Hepatocyte (in vitro differentiated cells): Measurements from ENCODE around the gene HMOX1. TPM values are rescaled to one million over a fixed set of nuclear protein-coding genes. Genes with fewer than 3 reads are reported as not detected.

Source experiments
- DNase-seq: peaks from one replicate; pipeline ENCODE4 v3.0.0-alpha.2; 2016; ENCODE audit warnings: low spot score
- H2AFZ ChIP-seq: fragments of 200-600 bp; sonication (generic); 2 replicates; pipeline ENCODE4 v1.6.0; 2016; ENCODE audit warnings: antibody characterized with exemption, mild to moderate bottlenecking
- H3K27ac ChIP-seq: fragments of 200-600 bp; sonication (generic); 2 replicates; pipeline ENCODE4 v1.5.1; 2016; ENCODE audit warnings: mild to moderate bottlenecking
- H3K27me3 ChIP-seq: fragments of 200-600 bp; sonication (generic); 2 replicates; pipeline ENCODE4 v1.6.1; 2016
- H3K36me3 ChIP-seq: fragments of 200-600 bp; sonication (generic); replicated peaks from 2 replicates; pipeline ENCODE4 v1.5.1; 2016; ENCODE audit warnings: low read depth; ENCODE audit not compliant: insufficient read depth
- H3K4me1 ChIP-seq: fragments of 200-600 bp; sonication (generic); 2 replicates; pipeline ENCODE4 v1.5.1; 2016; ENCODE audit warnings: mild to moderate bottlenecking, moderate library complexity; ENCODE audit not compliant: insufficient read depth
- H3K4me2 ChIP-seq: fragments of 200-600 bp; sonication (generic); 2 replicates; pipeline ENCODE4 v1.6.0; 2016
- H3K4me3 ChIP-seq: fragments of 200-600 bp; sonication (generic); 2 replicates; pipeline ENCODE4 v1.5.1; 2016; ENCODE audit warnings: mild to moderate bottlenecking
- H3K79me2 ChIP-seq: fragments of 200-600 bp; sonication (generic); 2 replicates; pipeline ENCODE4 v1.6.0; 2017; ENCODE audit warnings: mild to moderate bottlenecking
- H3K9me2 ChIP-seq: fragments of 200-600 bp; sonication (generic); replicated peaks from 2 replicates; pipeline ENCODE4 v1.6.0; 2017; ENCODE audit warnings: mild to moderate bottlenecking; ENCODE audit not compliant: insufficient read depth
- H3K9me3 ChIP-seq: fragments of 200-600 bp; sonication (generic); 2 replicates; pipeline ENCODE4 v1.5.1; 2016; ENCODE audit warnings: low read depth, mild to moderate bottlenecking
- H4K20me1 ChIP-seq: fragments of 200-600 bp; sonication (generic); 2 replicates; pipeline ENCODE4 v1.6.0; 2016; ENCODE audit warnings: mild to moderate bottlenecking; ENCODE audit not compliant: insufficient read depth, poor library complexity, severe bottlenecking
- CTCF ChIP-seq: fragments of 200-600 bp; sonication (generic); IDR thresholded peaks from 2 replicates; pipeline ENCODE4 v1.5.1; 2016; ENCODE audit warnings: antibody characterized with exemption, mild to moderate bottlenecking; ENCODE audit not compliant: poor library complexity
- EZH2 ChIP-seq: fragments of 200-600 bp; sonication (generic); IDR thresholded peaks from 2 replicates; pipeline ENCODE4 v1.6.1; 2016; ENCODE audit warnings: antibody characterized with exemption, mild to moderate bottlenecking, borderline replicate concordance
- EZH2phosphoT487 ChIP-seq: fragments of 200-600 bp; sonication (generic); IDR thresholded peaks from one replicate; pipeline ENCODE4 v1.6.1; 2018; ENCODE audit warnings: antibody characterized with exemption, mild to moderate bottlenecking, low read depth, moderate library complexity; ENCODE audit not compliant: unreplicated experiment, severe bottlenecking
- WGBS: methylation state at CpG from one replicate; pipeline ENCODE4 v1.1.6; 2016; ENCODE audit warnings: low lambda C conversion rate; ENCODE audit errors: missing lambda C conversion rate; 5-methylcytosine and 5-hydroxymethylcytosine counted together
- polyA plus RNA-seq: library from polyadenylated mRNA; unstranded; fragments of >200 nt; fragmentation: Nextera tagmentation; extraction: Ambion mirVana; gene quantifications from 2 replicates; pipeline ENCODE4 v1.2.1, GENCODE V29; 2016
- total RNA-seq: library from RNA; depleted of rRNA; stranded (reverse); fragments of >200 nt; gene quantifications from 2 replicates; pipeline ENCODE4 v1.2.3, GENCODE V29; 2014

HMOX1 gene
- total and polyA plus RNA-seq, 2 experiments from 2014 or later: 43.8 to 58.6 TPM

GRCh38 chr22:35390933-35391332, 10.0 kb downstream of the HMOX1 start:
- WGBS: 91% methylated on average over 4 of the region's 5 CpGs
- H4K20me1 ChIP-seq: no peaks in the 10 kb centered on the region

DNA sequence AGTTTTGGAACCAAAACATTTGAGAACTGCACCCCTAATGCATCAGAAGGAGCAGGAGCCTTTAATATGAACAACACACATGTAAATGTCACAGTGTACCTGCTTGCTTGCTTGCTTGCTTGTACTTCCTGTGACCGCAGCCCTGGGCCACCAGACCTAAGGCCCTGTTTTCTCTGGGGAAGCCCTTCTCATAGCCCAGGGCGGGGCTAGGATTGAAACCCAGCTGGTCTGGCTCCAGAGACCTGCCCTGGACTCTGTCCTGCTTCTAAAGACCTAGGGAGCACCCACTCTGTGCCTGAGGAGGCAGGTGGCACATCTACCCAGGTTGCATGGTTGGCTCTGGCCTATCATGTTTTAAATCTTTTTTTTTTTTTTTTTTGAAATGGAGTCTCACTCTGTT, 11.5 kb downstream of the HMOX1 start:
- Histone ChIP-seq H3K9me3 (no peaks in the 10 kb centered on the region), H3K36me3 (no peaks in the 10 kb centered on the region), H2AFZ (no peak overlapping the region), H3K27ac (no peak overlapping the region), H4K20me1 (no peaks in the 10 kb centered on the region), H3K79me2 (no peaks in the 10 kb centered on the region), H3K4me2 (no peak overlapping the region), H3K4me1 (no peaks in the 10 kb centered on the region), H3K9me2 (no peaks in the 10 kb centered on the region), H3K4me3 (no peak overlapping the region), H3K27me3 (no peaks in the 10 kb centered on the region)
- 97% methylated on average over 2 of the region's 2 CpGs for WGBS
- TF ChIP-seq EZH2 (no peak), CTCF (no peak), EZH2phosphoT487 (no peak)
- no peak for DNase-seq

More at GRCh38 chr22:35390933-35391332, 10.0 kb downstream of the HMOX1 start:
- Histone ChIP-seq H3K4me1 (no peaks in the 10 kb centered on the region), H2AFZ (no peak overlapping the region), H3K4me3 (no peak overlapping the region), H3K9me2 (no peaks in the 10 kb centered on the region), H3K79me2 (no peaks in the 10 kb centered on the region), H3K4me2 (no peak overlapping the region), H3K36me3 (no peaks in the 10 kb centered on the region), H3K27me3 (no peaks in the 10 kb centered on the region), H3K27ac (no peak overlapping the region), H3K9me3 (no peaks in the 10 kb centered on the region)
- TF ChIP-seq CTCF (no peak), EZH2phosphoT487 (no peak), EZH2 (no peak)
- no peak for DNase-seq

GRCh38 chr22:35393116-35394010, 12.5 kb downstream of the HMOX1 start:
- no peaks in the 10 kb centered on the region for H4K20me1 ChIP-seq
- H3K27ac ChIP-seq: no peak overlapping the region
- H3K9me3 ChIP-seq: no peaks in the 10 kb centered on the region
- H3K4me1 ChIP-seq: no peaks in the 10 kb centered on the region
- TF ChIP-seq EZH2phosphoT487 (no peak), CTCF (no peak), EZH2 (no peak)
- H3K9me2 ChIP-seq: no peaks in the 10 kb centered on the region
- H2AFZ ChIP-seq: no peak overlapping the region
- H3K79me2 ChIP-seq: no peaks in the 10 kb centered on the region
- no peak overlapping the region for H3K4me2 ChIP-seq
- no peaks in the 10 kb centered on the region for H3K36me3 ChIP-seq
- H3K4me3 ChIP-seq: no peak overlapping the region
- 88% methylated on average over 16 of the region's 16 CpGs for WGBS
- H3K27me3 ChIP-seq: no peaks in the 10 kb centered on the region
- DNase-seq: no peak
